IPS-11a (cell line): Measurements from ENCODE around the gene MTMR12.

ENCODE experiments used
- H3K4me3 ChIP-seq: one replicate; pipeline ENCODE4 v1.5.1; 2013; ENCODE audit warnings: low read depth, low read length, control low read depth

Gene MTMR12

GRCh38 chr5:32201122-32201753 lies 111.5 kb downstream of the MTMR12 start:
- H3K4me3 ChIP-seq, result no peak overlapping the region

GRCh38 chr5:32197032-32197431 lies 115.7 kb downstream of the MTMR12 start:
- no peak overlapping the region for H3K4me3 ChIP-seq

- no peak overlapping the region for H3K4me3 ChIP-seq
Observed at GRCh38 chr5:32195265-32195664, 117.5 kb downstream of the MTMR12 start.

- no peak overlapping the region for H3K4me3 ChIP-seq
Observed at GRCh38 chr5:32193591-32193990, 119.1 kb downstream of the MTMR12 start.

GRCh38 chr5:32190095-32190494 lies 122.6 kb downstream of the MTMR12 start:
- no peak overlapping the region for H3K4me3 ChIP-seq

GRCh38 chr5:32187675-32188074 lies 125.1 kb downstream of the MTMR12 start:
- H3K4me3 ChIP-seq, result no peak overlapping the region

GRCh38 chr5:32182463-32183063 lies 130.2 kb downstream of the MTMR12 start:
- H3K4me3 ChIP-seq, result no peak overlapping the region
